Stimulated activated CD8-positive, alpha-beta memory T cell treated with anti-CD3 and anti-CD28 coated beads, Interleukin-7, amount 100 ng/mL, for 1 hour (primary cell): Measurements from ENCODE around the gene ELMOD3.
"Not testable (repeated sequence)": the region's sequence is repeated elsewhere in the genome, so short reads cannot be mapped to it uniquely, and the experiment has no call there.

ENCODE experiments used
- DNase-seq, 2 donors: peaks; one replicate each; pipeline ENCODE4 v3.0.0-alpha.2; 2020; ENCODE audit warnings: low read depth in 2 of 2

Gene ELMOD3

DNA sequence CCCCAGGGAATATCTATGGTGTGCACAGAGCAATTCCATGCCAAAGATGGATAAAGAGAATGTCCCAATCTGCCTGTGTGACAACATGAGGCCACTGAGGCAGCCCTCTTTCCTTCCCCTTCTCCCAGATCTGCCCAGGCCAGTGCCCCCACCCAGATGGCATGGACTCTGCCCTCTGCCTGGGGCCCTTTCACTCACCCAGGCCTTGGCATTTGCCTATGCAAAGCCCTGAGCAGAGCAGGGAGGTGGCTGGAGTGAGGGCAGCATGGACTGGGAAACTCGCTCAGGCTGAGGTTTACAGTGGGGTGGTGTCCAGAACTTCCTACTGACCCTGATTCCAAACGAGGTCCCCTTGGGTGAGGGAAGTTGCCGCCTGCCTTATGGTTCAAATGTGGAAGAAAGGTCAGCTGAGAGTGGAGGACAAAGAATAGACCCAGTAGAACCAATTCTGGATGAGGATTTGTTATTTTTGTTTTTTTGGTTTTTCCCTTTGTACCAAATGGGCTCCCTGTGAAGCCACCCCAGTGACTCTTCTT is 72.8 kb downstream of the ELMOD3 start:
- no peak for DNase-seq

DNA sequence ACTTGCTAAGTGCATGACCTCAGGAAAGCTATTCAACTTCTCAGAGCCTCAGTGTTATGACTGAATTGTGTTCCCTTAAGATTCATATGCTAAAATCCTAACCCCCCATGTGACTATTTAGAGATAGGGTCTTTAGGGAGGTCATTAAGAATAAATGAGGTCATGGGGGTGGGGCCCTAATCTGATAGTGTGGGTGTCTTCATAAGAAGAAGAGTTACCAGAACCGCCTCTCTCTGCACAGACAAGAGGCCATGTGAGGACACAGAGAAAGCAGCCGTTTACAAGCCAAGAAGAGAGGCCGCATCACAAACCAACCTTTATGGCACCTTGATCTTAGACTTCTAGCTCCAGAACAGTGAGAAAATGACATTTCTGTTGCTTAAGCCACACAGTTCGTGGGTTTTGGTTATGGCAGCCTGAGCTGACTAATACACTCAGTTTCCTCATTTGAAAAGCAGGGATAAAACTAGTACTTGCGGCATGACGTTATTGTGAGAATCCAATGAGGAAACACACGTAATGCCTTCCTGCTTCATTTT is 73.8 kb downstream of the ELMOD3 start:
- DNase-seq: no peak

DNA sequence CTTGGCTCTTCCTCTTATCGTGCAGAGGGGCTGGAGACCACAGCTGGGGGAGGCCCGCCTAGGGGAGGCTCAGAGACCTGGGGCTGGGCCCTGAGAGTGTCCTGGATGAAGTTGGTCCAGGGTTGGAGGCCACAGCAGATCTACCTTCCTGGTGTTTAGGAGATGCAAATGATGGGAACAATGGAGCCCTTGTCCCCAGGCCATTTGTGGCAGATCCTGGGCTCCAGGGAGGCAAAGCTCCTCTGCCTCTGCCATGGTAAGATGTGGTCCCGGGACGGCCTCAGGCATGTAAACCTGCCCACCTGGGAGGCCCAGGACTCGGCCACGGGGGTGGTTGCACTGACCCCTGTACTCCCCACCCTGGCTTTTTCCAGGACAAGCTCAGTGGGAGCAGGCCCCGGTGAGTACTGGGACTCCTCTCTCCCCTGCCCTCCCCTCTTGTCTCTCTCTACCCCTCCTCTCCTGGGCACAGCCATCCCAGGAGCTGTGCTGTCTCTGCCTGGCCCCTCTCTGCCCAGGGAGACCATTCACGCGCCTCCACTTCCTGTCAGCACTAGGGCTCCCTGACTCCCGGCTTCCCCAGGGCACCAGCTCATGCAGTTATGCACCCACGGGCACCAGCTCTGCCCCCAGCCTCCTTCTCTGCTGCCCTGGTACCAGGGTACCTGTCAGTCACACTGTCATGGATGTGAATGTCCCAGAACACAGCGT is 74.8 kb downstream of the ELMOD3 start:
- no peak for DNase-seq

DNA sequence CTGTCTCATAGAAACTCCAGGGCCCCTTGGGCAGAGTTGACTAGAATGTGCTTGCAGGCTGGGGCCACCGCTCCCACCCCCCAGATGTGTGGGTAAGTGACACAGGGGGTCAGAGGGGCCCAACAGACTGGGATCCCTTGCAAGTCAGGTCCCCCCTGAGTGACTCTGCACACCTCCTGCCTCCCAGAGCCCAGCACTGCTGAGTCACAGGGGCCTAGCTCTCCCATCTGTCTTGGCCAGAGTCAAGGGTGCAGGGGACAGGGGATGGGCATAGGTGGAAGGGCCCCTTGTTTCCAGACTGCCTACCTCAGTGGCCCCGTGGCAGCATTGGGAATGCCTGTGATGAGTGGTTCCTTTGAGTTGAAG is 75.3 kb downstream of the ELMOD3 start:
- no peak for DNase-seq

DNA sequence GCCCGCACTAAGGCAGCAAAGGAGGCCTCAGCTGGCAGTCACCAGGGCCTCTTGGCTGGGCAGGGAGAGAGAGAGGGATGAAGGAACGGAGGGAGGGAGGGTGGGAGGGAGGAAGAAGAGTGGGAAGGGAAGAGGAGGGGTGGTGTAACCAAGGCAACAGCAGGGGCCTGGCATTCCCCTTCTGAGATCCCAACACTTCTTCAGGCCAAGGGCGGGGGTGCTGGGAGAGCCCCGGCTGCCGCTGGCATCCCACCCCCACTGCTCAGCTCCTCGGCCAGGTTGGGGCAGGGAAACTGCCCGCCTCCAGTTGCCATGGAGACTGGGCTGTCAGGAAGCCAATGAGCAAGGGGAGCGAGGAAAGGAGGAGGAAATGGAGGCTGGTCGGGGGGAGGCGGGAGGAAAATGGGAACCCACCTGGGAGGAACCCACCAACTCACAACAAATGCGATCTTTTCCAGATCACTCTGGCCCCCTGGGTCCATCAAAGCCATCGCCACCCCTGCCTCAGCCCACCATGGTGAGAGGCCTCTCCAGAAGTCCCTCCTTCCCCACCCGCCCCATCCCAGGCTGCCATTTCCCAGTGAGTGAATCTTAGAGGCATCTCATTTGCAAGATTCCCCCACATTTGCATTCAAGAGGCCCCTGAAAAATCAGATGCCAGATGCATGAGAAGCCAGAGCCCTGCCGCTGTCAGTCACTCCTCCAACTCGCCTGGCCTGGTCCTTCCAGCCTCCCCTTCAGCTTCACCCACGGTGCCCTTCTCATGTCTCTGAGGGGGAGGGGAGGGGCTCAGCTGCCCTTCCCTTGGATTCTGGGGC is 76.4 kb downstream of the ELMOD3 start:
- DNase-seq: no peak

DNA sequence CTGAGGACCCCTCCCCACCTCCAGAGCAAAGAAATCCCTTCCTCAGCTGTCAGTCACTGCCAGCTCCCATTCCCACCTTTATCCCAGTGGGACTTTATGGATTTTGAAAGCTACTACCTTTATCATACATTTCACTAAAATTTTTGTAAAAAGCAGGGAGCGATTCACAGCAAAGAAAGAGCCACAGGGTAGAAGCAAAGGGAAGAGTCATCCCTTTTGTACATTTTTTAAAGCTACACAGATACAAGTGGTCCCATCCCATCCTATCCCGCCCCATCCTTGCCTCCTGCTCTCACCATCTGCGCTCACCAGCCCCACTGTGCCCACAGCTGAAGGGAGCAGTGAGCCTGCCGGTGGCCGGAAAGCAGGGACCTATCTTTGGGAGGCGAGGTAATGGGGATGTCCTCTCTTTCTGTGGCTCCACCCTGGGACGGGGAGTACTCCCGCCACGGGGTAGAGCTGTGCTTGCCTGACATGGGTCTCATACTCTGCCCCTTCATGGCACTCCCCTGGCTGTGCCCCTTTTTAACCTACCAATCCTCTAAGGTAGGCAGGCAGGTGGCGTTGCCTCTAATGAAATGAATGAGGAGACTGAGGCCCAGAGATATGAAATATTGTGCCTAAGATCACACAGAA is 77.1 kb downstream of the ELMOD3 start:
- DNase-seq: no peak

DNA sequence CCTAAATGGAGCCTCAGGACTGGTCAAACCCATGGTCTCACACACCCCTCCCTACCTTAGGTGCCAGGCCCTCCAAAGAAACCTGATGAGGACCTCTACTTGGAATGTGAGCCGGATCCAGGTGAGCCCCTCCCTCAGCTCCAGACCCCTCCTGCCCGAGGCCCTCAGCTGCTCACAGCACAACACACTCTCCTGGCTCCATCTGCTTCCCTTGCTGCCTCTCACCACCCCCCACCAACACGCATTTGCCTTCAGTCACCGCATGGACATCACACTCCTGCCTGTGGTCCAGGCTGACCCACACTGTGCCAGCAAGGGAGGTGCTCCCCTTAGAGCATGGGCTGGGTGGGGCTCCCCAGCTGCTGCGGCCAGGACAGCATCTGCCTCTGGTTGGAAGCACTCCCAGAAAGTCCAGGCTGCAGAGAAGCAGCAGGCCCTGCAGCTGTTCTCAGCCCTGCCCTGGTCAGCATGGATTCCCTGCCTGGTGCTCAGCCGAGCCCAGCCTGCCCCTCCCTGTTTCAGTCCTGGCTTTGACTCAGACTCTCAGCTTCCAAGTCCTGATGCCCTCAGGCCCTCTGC is 79.0 kb downstream of the ELMOD3 start:
- no peak for DNase-seq

DNA sequence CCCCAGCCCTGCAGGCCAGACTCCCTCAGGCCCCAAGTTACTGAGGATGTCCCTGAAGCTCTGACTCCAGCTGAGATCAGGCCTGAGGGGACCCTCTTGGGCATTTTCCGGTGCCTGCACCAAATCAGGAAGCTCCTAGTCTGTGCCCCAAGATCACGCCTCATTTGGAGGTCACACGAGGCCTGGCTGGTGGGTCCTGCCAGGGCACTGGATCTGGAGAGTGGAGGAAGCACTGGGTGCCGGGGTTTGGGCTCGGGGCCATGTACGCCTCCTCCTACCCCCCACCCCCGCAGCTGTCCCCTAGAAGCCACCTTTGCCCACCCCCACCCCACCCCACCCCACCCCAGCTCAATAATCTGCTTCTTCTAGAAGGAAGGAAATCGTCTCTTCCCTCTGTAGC is 80.1 kb downstream of the ELMOD3 start:
- DNase-seq: no peak

DNA sequence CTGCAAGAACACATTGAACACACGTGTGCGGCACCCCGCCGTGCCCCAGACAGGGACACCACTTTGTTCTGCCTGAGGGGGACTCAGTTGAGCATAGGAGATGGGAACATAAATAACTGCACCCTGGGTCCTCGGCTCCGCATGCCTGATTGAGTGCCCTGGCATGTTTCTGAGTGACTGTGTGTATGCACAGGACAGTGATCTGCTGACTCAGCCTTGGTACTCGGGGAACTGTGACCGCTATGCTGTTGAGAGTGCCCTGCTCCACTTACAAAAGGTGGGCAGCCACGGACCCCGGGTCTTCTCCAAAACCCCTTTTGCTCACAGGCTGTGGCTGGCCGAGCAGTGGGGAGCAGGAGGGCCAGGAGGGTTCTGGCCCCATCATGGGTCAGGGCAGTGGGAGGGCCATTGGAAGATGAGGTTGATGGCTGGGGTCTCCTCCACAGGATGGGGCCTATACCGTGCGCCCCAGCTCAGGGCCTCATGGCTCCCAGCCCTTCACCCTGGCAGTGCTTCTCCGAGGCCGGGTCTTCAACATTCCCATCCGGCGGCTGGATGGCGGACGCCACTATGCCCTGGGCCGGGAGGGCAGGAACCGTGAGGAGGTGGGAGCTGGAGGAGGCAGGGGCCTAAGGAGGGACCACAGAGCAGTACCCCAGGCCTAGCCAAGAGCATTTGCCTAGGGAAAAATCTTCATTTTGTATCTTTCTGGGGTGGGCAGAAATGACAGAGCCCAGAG is 80.8 kb downstream of the ELMOD3 start:
- no peak for DNase-seq

DNA sequence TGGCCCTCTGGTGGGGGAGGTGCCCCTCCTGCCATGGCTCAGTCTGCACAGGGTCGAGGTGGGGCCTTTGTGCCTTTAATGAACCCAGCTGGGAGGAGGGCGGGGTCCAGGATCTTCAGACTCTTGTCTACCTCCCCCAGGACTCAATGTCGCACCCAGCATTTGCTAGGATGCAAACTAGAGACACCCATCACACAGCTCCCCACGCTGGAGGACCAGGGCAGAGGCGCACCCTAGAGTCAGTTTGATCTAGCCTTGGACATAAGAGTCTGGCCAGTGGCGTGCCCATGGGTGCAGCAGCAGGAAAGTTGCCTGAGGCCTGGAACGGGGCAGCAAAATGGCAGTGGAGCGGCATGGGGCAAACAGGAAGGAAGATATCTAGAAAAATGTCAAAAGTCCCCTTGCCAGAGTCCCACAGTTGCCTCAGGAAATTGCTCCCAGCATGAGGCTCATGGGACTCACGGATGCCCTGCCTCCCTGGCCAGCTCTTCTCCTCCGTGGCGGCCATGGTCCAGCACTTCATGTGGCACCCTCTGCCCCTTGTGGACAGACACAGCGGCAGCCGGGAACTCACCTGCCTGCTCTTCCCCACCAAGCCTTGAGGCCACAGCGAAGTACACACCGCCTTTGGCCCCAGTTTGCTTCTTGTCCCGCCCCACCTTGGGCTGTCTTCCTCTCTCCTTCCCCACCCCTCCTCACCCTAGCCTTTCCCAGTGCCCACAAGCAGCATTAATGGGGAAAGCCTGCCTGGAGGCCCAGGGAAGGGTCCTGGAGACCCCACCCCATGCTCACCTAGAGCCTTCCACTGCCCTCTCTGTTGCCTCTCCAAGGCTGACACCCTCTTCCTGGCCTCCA is 81.6 kb downstream of the ELMOD3 start:
- DNase-seq: no peak

DNA sequence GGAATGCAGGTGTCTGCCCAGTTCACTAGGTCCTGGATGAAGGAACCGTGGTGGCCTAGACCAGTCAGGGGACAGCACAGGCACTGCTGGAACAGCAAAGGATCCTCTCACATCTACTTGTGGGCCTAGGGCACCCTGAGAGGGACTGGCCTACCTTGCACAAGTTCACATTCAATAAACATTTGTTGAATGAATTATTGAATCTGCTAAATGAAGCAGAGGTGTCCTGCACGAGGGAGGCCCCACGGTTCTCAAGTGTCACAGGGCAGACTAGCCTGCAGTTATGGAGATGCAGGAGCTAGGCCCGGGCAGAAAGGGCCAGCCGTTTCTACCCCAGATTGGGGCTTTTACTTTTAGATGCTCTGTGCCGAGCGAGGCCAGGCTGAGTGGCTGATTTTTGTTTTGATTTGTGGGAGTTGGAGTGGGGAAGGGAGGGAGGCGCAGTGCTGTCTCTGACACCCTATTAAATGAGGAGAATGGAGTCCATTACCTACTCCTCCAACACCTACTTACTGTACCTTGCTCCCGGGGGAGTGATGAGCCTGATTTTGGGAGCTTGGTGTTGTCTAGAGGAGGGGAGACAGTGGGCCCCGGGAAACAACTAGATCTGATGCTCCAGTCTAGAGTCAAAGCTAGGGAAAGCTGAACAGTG is 82.4 kb downstream of the ELMOD3 start:
- no peak for DNase-seq

DNA sequence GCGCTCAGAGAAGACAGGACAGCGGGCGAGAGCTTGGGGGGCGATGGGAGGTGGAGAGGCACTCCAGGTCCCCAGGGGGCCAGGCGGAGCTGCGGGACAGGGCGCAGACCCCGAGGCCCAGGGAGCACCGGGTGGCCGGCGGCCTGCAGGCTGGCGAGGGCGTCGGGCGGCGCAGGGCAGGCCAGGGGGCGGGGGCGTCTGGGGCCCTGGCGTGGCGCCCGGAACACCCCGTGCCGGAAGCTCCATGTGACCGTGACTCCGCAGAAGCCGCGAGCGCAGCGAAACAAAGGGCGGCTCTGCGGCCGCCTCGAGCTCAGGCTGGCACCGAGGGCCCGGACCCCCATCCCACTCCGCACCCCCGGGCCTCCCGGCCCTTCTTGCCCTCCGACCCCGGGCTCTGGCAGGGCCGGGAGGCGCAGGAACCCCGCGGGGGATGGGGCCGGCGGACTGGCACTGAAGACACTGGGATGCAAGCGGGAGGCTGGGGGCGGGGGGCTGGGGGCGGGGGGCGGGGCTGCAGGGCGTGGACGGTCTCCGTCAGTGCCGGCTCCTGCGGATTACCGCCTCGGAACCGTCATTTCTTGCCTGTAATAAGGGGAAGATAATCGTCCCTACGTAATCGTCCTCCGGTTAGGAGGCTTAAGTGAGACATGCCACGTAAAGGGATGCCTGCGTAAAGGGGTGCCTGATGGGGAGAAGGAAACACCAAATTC is 83.1 kb downstream of the ELMOD3 start:
- peak; percentile 41 to 47 for DNase-seq

DNA sequence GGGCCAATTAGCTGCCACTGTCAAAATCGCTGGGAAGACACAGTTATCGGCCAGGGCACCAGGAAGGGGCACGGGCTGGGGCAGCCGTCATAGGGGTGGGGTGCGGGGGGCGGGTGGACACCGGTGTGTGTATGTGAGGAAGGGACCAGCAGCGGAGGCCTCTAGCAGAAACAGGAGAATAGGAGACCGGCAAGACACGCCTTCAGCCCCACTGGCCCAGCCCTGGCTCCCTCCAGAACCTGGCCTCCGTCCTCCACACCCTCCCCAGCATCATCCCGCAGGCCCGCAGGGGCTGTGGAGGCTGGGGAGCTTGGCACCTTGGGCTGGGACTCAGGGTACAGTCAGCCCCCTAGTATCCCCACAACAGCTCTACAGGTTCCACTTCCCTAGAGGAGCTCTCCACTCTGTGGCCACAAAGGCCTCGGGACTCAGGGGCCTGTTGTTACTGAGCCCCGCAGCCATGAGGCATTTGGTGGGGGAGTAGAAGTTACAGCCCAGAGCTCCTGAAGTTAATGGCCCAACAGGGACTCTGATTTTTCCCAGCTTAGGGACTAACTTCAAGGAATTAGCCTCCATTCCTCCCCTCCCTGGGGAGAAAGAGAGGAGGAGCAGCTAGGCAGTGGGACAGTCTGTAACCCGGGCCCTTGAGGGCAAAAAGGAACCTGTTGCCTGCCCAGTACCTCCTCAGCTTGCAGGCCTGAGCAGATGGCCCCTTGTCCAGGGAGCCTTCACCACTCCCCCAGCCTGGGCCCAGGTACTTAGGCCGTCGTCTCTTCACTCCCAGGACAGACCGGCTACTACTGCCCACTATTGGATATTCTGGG is 83.8 kb downstream of the ELMOD3 start:
- no peak for DNase-seq

DNA sequence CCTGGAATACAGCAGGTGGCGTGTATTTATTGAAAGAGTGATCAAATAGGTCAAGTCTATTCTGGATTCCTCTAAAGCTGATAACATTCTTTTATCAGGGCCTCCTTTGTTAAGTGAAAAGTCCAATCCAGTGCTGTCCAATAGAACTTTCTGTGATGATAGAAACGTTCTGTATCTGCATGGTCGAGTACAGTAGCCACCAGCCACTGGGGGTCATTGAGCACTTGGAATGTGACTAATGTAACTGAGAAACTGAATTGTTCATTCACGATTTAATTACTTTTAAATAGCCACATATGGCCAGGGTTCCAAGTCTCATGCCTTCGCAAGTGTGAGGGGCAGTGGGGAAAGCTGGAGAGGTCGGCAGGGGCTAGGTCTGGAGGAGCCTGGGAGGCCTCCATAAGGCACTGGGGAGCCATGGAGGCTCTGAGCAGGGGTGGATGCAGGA is 84.5 kb downstream of the ELMOD3 start:
- DNase-seq: no peak

DNA sequence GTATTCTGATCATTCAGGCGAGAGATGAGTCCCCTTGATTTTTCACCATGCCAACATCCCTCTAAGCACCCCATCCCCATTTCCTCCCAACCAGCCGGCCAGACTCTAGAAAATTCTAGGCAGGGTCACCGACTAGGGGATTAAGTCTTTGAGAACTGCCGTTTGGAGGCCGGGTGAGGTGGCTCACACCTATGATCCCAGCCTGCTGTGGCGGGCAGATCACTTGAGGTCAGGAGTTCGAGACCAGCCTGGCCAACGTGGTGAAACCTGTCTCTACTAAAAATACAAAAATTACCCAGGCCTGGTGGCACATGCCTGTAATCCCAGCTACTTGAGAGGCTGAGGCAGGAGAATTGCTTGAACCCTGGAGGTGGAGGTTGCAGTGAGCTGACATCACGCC is 85.0 kb downstream of the ELMOD3 start:
- not testable (repeated sequence) for DNase-seq

DNA sequence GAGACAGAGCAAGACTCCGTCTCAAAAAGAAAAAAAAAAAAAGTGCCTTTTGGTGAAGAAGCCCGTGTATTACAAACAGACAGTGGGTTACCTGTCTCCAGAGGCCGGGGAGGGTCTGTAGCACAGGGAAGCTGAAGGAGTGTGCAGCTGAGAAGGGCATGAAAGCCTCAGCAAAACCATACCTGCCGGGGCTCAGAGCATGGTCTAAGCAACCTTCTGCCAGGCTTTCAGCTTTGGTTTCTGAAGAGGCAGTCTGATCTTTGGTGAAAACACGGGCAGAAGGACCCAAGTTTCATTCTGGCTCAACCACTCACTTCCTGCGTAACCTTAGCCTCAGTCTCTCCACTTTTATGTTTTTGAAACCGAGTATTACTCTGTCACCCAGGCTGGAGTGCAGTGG is 85.4 kb downstream of the ELMOD3 start:
- DNase-seq: no peak

DNA sequence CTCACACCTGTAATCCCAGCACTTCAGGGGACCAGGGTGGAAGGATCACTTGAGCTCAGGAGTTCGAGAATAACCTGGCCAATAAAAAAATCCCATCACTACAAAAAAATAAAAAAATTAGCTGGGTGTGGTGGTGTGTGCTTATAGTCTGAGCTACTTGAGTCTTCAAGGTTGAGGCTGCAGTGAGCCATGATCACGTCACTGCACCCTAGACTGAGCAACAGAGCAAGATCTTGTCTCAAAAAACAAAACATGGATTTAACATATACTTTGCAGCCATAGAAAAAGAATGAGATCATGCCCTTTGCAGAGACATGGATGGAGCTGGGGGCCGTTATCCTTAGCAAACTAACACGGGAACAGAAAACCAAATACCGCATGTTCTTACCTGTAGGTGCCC is 86.2 kb downstream of the ELMOD3 start:
- DNase-seq: no peak
